Activated gamma-delta T cell treated with Interleukin-2 at 50 U/mL for 16 hours (primary cell): ENCODE data around the gene PLA2G12B.

ENCODE experiments used
- DNase-seq: peaks from one replicate; pipeline ENCODE4 v3.0.0-alpha.2; 2020

The PLA2G12B gene

DNA sequence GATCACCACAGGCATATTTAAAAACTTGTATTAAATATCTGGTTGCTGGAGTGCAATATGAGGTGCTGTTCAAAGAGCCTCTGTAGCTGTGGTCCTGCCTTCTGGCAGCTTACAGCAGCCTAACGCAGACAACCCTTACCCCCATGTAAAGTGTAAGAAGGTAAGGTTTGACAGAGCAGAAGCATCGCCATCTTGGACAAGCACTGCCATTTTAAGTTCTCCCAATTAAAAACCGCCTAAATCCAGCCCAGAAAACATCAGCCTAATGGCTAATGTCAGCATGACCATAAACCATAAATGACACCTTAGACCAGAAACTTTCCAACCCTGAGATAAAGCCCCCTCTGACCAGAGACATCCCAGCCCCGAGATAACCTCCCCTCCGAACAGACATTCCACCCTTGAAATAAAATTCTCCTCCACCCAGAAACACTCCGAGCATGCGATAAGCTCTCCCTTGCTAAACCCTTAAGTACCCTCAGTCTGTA is 66.4 kb downstream of the PLA2G12B start:
- DNase-seq: no peak

DNA sequence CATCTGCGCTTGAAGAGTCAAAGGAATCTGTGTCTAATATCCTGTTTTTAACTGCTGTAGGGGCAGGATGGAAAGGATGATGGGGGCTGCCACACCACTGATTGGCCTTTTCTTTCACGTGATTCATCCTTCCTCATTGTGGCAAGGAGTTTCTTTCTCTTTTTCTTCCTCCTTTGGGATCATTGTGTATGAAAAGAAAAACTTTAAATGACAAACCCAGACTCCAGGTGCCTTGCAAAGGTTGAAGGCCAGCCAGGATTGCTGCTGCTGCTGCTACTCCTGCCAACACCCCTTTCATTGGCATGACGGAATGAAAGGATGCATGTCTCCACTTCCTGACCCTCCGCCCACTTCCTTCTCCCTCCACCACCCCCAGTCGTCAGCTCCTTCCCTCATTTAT is 67.6 kb downstream of the PLA2G12B start:
- DNase-seq: no peak

DNA sequence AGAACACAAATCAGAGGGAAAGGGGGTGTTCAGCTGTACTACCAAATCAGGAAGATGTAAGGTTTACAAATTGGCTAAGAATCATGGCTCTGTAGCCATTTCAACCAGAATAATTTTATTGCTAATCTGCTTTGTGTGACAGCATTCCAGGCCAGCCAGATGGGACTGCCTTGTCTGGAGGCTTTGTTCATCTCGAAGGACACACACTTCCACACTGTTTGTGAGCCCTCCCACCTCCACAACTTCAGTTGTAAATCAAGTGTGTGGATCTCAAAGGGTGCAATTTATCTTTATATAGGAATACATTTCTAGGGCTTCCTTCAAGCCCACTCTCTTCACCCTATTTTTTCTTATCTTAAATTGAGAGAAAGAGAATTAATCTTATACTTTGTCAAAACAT is 68.0 kb downstream of the PLA2G12B start:
- DNase-seq: no peak

- DNase-seq: no peak
These were observed 68.7 kb downstream of the PLA2G12B start for GRCh38 chr10:72885953-72886352.
